BJ (cell line): ENCODE results near the gene LIPJ. TPM values are rescaled to one million over a fixed set of nuclear protein-coding genes. Genes with fewer than 3 reads are reported as not detected.

Experiments used
- CTCF ChIA-PET: fragments of 350-600 bp; formaldehyde crosslinking; extraction: SDS; loops from one replicate; lab custom pipeline; 2021; ENCODE audit warnings: antibody characterized with exemption, inconsistent platforms; lab: Yijun Ruan, JAX
- POLR2A ChIA-PET: fragments of 300-600 bp; sonication (Branson Sonifier 250); formaldehyde crosslinking; extraction: SDS; loops from one replicate; lab custom pipeline; 2021; ENCODE audit warnings: antibody characterized with exemption; lab: Charles Lee
- DNase-seq: peaks from one replicate; pipeline ENCODE4 v3.0.0-alpha.2; 2011; ENCODE audit warnings: low read depth
- H3K27me3 ChIP-seq: 2 replicates; pipeline ENCODE4 v1.6.0; 2011; ENCODE audit warnings: low read length; ENCODE audit not compliant: control insufficient read depth, insufficient read depth
- H3K36me3 ChIP-seq: 2 replicates; pipeline ENCODE4 v1.5.1; 2011; ENCODE audit warnings: low read length; ENCODE audit not compliant: control insufficient read depth, insufficient read depth
- H3K4me3 ChIP-seq: 2 replicates; pipeline ENCODE4 v1.5.1; 2011; ENCODE audit warnings: low read depth, mild to moderate bottlenecking, control low read depth, low read length
- polyA plus RNA-seq: library from polyadenylated mRNA; depleted of rRNA; stranded (reverse); fragments of >200 nt; gene quantifications from 2 replicates; pipeline ENCODE4 v1.2.3, GENCODE V29; 2011
- TF ChIP-seq, protein P1 (sequence below): IDR thresholded peaks from 2 replicates; pipeline ENCODE4 v1.5.1; 2011; ENCODE audit warnings: low read depth, mild to moderate bottlenecking, control low read depth, inconsistent platforms, low read length, moderate library complexity; ENCODE audit not compliant: insufficient read depth

The LIPJ gene
- polyA plus RNA-seq, 1 experiment: not detected

DNA sequence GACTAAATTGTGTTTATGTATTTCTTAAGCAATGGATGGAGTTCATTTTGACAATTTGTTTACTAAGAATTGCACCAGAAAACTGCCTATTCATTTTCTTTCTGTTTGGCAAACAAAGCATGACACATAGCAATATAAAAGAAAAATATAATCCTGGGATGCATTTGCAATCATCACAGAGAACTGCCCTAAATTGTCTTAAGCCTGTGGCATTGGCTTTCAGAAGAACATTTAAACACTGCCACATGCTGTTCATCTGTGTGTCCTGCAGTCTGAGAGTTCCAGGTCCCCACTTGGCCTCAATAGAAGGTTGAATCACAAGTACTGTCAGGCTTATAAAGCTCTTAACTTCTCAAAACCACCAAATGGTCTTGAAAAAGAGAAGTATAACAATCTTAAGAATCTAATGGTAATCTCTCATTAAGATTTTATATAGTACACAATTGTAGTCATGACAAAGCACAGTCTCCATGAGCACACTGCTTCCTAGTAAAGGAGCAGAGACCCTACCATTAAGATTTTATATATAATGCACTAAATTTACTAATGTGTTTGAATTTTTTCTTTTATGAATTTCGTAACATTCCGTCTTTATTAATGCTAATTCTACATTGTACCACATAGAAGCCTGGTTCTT is 33.3 kb upstream of the LIPJ start:
- ChIA-PET POLR2A (no interaction called here), CTCF (interaction anchor here (0.6 to 2.7 kb wide), 12 partner anchors 9 to 708 kb away, joined by 3 to 19 read pairs (median 6); no protein-coding TSS in a partner anchor)
- DNase-seq: peak; percentile 56
- Histone ChIP-seq H3K27me3 (no peaks in the 10 kb centered on the region), H3K4me3 (no peak overlapping the region), H3K36me3 (no peaks in the 10 kb centered on the region)
- TF ChIP-seq, protein P1, sequence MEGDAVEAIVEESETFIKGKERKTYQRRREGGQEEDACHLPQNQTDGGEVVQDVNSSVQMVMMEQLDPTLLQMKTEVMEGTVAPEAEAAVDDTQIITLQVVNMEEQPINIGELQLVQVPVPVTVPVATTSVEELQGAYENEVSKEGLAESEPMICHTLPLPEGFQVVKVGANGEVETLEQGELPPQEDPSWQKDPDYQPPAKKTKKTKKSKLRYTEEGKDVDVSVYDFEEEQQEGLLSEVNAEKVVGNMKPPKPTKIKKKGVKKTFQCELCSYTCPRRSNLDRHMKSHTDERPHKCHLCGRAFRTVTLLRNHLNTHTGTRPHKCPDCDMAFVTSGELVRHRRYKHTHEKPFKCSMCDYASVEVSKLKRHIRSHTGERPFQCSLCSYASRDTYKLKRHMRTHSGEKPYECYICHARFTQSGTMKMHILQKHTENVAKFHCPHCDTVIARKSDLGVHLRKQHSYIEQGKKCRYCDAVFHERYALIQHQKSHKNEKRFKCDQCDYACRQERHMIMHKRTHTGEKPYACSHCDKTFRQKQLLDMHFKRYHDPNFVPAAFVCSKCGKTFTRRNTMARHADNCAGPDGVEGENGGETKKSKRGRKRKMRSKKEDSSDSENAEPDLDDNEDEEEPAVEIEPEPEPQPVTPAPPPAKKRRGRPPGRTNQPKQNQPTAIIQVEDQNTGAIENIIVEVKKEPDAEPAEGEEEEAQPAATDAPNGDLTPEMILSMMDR: peak; percentile 84

DNA sequence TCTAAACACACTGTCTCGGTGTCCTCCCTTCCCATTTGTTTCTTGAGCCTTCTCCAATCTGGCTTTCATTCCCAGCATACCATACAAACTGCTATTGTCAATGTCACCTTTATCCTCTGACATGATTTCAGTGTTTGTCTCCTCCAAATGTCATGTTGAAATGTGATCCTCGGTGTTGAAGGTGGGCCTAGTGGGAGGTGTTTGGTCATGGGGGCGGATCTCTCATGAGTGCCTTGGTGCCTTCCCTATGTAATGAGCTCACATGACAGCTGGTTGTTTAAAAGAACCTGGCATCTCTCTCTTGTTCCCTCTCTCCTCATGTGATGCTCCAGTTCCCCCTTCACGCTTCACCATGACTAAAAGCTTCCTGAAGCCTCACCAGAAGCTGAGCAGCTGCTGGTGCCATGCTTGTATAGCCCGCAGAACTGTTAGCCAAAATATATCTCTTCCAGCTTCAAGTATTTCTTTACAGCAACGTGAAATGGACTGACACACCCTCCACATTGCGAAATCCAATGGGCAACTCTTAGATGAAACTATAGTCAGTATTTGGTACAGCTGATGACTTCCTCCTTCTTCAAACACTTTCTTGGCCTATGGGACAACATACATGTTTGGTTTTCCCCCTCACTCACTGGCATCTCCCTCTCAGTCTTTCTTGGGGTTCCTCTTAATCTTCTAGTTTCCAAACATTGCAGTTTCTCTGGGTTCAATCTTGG is 31.2 kb upstream of the LIPJ start:
- POLR2A ChIA-PET: no interaction called here

DNA sequence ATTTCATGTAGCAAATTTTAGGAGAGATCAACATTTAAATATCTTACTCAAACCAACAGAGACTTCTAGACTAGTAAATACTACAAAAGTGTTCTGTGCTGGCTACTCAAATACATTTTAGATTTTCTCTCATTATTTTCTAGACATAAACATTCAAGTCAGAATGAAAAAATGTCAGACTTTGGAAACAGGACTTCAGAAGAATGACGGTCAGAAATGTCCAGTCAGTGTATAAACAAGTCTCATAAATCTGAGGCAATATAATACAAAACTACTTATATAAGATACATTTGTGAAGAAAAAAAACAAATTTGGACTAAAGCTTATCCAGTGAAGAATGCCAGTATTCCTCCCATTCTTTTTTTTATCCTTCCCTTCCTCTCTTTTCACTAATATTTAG is 29.3 kb upstream of the LIPJ start:
- POLR2A ChIA-PET: interaction anchor here (0.7 kb wide), 1 partner anchor 344 kb away, joined by 4 read pairs; no protein-coding TSS in a partner anchor
- Histone ChIP-seq H3K36me3 (no peaks in the 10 kb centered on the region), H3K4me3 (no peak overlapping the region), H3K27me3 (no peaks in the 10 kb centered on the region)
- CTCF ChIA-PET: interaction anchor here (0.8 to 1.2 kb wide), 2 partner anchors 8 to 26 kb away, joined by 4 to 5 read pairs; partner anchors contain the start of gene RNLS
- TF ChIP-seq, protein P1: no peak
- DNase-seq: no peak

More for the DNA sequence above, 31.2 kb upstream of the LIPJ start:
- Histone ChIP-seq H3K4me3 (no peak overlapping the region), H3K36me3 (no peaks in the 10 kb centered on the region), H3K27me3 (no peaks in the 10 kb centered on the region)
- CTCF ChIA-PET: interaction anchor here (0.7 to 1.7 kb wide), 8 partner anchors 9 to 705 kb away, joined by 3 to 9 read pairs (median 4); no protein-coding TSS in a partner anchor
- TF ChIP-seq, protein P1: no peak
- DNase-seq: no peak

DNA sequence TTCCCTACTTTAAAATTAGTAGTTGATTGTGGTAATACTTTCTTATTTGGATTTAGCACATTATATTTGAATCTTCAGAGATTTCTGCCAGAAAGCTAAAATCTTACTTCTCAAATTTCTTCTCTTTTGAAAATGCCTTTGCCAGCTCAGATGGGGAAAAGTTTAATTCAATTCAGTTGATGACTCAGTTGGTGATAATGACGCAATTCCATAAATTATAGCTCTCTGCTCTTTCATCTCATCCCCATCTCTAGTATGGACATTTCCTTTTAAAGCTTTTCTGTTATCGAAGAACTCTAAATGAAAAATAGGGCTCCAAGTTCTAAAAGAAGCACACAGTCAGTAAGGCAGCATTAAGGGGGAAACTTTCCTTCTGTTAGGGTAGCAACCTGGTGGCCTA is 28.9 kb upstream of the LIPJ start:
- TF ChIP-seq, protein P1: no peak
- POLR2A ChIA-PET: interaction anchor here (0.6 to 0.7 kb wide), 2 partner anchors 25 to 344 kb away, joined by 4 read pairs; no protein-coding TSS in a partner anchor
- CTCF ChIA-PET: interaction anchor here (0.8 to 1.2 kb wide), 2 partner anchors 8 to 25 kb away, joined by 4 to 5 read pairs; partner anchors contain the start of gene RNLS
- Histone ChIP-seq H3K4me3 (no peak overlapping the region), H3K36me3 (no peaks in the 10 kb centered on the region), H3K27me3 (no peaks in the 10 kb centered on the region)
- no peak for DNase-seq

DNA sequence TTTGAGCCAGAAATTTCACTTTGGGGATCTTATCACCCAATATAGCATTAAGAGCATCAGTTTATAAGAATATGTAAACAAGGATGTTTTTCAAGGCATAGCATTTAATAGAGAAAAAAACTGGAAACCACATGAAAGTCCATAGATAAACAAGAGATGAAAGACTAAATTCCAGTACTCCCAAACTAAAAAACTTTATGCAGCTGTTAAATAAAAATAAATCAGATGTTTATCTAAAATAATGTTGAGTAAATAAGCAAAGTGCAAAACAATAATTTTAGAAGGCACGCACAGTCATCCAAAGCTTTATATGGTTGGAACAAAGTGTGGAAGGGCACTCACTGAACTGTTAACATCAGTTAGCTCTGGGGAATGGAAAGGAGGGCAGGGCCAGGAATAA is 24.4 kb upstream of the LIPJ start:
- ChIA-PET POLR2A (no interaction called here), CTCF (interaction anchor here (1.0 kb wide), 1 partner anchor 167 kb away, joined by 3 read pairs; no protein-coding TSS in a partner anchor)
- Histone ChIP-seq H3K27me3 (no peaks in the 10 kb centered on the region), H3K4me3 (no peak overlapping the region), H3K36me3 (no peaks in the 10 kb centered on the region)
- no peak for DNase-seq
- TF ChIP-seq, protein P1: no peak
